Type B pancreatic cell (in vitro differentiated cells): ENCODE measurements around the gene SDK1. TPM values are rescaled to one million over a fixed set of nuclear protein-coding genes. Genes with fewer than 3 reads are reported as not detected.

ENCODE experiments used
- DNase-seq: peaks from one replicate; pipeline ENCODE4 v3.0.0; 2021; ENCODE audit warnings: mixed read lengths; ENCODE audit not compliant: unreplicated experiment; ENCODE audit errors: extremely low spot score
- H3K27ac Mint-ChIP-seq: 2 replicates; pipeline ENCODE4 v1.8.0; 2021; ENCODE audit warnings: mild to moderate bottlenecking, mixed read lengths
- H3K27me3 Mint-ChIP-seq: 2 replicates; pipeline ENCODE4 v1.8.0; 2021; ENCODE audit warnings: mixed read lengths
- H3K36me3 Mint-ChIP-seq: 2 replicates; pipeline ENCODE4 v1.8.0; 2021; ENCODE audit warnings: mixed read lengths
- H3K4me1 Mint-ChIP-seq: one replicate; pipeline ENCODE4 v1.8.0; 2021; ENCODE audit warnings: mixed read lengths; ENCODE audit not compliant: unreplicated experiment
- H3K4me3 Mint-ChIP-seq: 2 replicates; pipeline ENCODE4 v1.8.0; 2021; ENCODE audit warnings: mild to moderate bottlenecking, mixed read lengths
- H3K9me3 Mint-ChIP-seq: 2 replicates; pipeline ENCODE4 v1.8.0; 2021; ENCODE audit warnings: mixed read lengths
- CTCF ChIP-seq: fragments of 200-600 bp; sonication (generic); conservative IDR thresholded peaks from 2 replicates; pipeline ENCODE4 v1.5.0; 2021; ENCODE audit warnings: antibody characterized with exemption, mild to moderate bottlenecking
- total RNA-seq: library from RNA; stranded (reverse); gene quantifications from 2 replicates; pipeline ENCODE4 v1.2.1, GENCODE V29; 2021; ENCODE audit warnings: low replicate concordance

Gene SDK1
- total RNA-seq, 1 donor from 2014 or later, result 26.1 TPM

- H3K27me3 Mint-ChIP-seq, result peaks cover 4% of the 10 kb centered on the region
- H3K36me3 Mint-ChIP-seq, result no peaks in the 10 kb centered on the region
- H3K4me1 Mint-ChIP-seq, result peaks cover 7% of the 10 kb centered on the region
- H3K4me3 Mint-ChIP-seq, result no peak overlapping the region
- no peak overlapping the region for H3K27ac Mint-ChIP-seq
- TF ChIP-seq CTCF, result no peak
- no peak for DNase-seq
- no peaks in the 10 kb centered on the region for H3K9me3 Mint-ChIP-seq
These were observed 851.0 kb downstream of the SDK1 start for GRCh38 chr7:4151926-4152549.

DNA sequence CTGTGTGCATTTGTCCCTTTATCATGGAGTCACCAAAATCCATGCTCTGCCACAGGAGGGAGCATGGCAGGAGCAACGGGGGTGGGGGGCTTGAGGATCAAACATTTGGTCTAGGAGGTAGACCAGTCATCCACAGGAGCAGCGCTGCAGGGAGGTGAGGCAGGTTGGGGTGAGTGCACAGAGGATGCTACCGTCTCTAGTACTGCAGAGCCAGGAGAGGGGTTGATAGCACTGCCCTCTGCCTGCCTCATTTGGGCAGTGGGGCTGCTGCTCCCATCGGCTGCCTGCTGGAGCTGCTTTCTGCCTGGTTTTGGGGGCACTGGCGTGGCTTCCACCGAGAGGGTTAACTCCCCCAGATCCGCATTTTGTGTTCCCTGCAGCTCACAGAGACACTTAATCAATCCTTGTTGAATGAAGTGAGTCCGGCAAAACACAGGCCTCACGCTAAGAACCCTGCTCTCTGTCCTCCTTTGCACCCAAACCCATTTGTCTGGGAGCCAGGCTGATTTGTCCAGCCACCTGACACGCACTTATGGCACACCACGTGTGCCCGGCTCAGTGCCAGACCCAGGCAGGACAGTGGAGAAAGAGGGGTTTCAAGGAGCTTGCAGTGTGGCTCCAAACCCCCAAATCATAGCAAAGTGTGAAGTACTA is 854.0 kb downstream of the SDK1 start:
- TF ChIP-seq CTCF, result no peak
- no peak for DNase-seq
- no peak overlapping the region for H3K4me3 Mint-ChIP-seq
- no peaks in the 10 kb centered on the region for H3K9me3 Mint-ChIP-seq
- H3K27me3 Mint-ChIP-seq, result no peaks in the 10 kb centered on the region
- H3K4me1 Mint-ChIP-seq, result peaks cover 12% of the 10 kb centered on the region
- H3K27ac Mint-ChIP-seq, result no peak overlapping the region
- H3K36me3 Mint-ChIP-seq, result no peaks in the 10 kb centered on the region

DNA sequence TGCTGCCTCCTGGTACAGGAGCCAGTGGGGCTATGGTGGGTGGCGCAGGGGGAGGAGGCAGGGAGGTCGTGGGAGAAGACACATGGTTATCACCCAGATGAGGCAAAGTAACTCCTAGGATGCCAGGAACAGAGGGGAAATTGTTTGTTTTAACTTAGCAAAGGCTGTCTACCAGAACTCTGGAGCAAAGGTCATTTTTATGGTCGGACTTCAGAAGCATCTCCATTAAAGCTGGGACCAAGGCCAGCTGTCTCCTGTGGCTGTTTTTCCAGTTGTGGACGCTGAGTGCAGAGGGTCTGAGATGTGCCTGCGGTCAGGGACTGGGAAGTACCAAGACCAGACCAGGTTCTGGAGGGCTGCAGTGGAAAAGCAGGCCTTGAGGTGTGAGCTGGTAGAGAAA is 855.1 kb downstream of the SDK1 start:
- Mint-ChIP-seq H3K4me3 (no peak overlapping the region), H3K36me3 (no peaks in the 10 kb centered on the region), H3K9me3 (no peaks in the 10 kb centered on the region), H3K27ac (no peak overlapping the region), H3K27me3 (no peaks in the 10 kb centered on the region), H3K4me1 (peaks cover 12% of the 10 kb centered on the region)
- no peak for TF ChIP-seq CTCF
- DNase-seq, result no peak

DNA sequence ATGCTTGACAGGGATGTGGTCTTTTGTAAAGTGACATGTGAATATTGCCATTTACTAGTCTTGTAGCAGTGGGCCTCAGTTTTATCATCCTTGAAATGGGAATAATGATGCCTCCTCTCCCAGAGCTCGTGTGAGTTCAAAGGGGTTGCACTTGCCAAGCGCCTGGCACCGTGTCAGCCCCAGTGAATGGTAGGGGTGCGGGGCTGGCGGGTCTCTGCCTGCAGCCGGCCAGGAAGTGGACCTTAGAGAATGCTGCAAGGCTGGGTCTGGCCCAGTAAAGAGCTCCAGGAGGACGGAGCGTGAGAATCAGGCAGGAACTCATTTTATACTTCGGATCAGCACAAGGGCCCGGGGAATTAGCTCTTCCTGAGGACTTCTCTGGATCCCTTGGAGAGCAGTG is 856.6 kb downstream of the SDK1 start:
- Mint-ChIP-seq H3K9me3 (no peaks in the 10 kb centered on the region), H3K4me3 (no peak overlapping the region), H3K4me1 (peaks cover 12% of the 10 kb centered on the region), H3K36me3 (no peaks in the 10 kb centered on the region), H3K27ac (no peak overlapping the region), H3K27me3 (no peaks in the 10 kb centered on the region)
- DNase-seq, result no peak
- TF ChIP-seq CTCF, result no peak

GRCh38 chr7:4158441-4159153 is 857.5 kb downstream of the SDK1 start:
- Mint-ChIP-seq H3K27ac (no peak overlapping the region), H3K4me1 (peaks cover 12% of the 10 kb centered on the region), H3K4me3 (no peak overlapping the region), H3K36me3 (no peaks in the 10 kb centered on the region), H3K27me3 (no peaks in the 10 kb centered on the region), H3K9me3 (no peaks in the 10 kb centered on the region)
- no peak for TF ChIP-seq CTCF
- DNase-seq, result no peak
